Natural killer cell (primary cell): Measurements from ENCODE around the gene UGT1A8. TPM values are rescaled to one million over a fixed set of nuclear protein-coding genes. Genes with fewer than 3 reads are reported as not detected.

Experiments
- ATAC-seq, 3 donors: fragments of 150-1000 bp in 2 of 3; fragments of 200-7000 bp in 1 of 3; cut with Tn5 transposase; 1 replicate in 1 of 3; 2 replicates in 2 of 3; pipeline ENCODE4 v1.10.0; 2021; ENCODE audit warnings: mild to moderate bottlenecking in 2 of 3, moderate library complexity in 2 of 3
- DNase-seq, 2 donors: peaks; one replicate each; pipeline versions ENCODE4 v3.0.0 to v3.0.0-alpha.2; 2013 to 2021; ENCODE audit warnings: mixed read lengths in 1 of 2
- H3K27ac ChIP-seq: one replicate; pipeline ENCODE4 v1.5.1; 2013; ENCODE audit warnings: mild to moderate bottlenecking, low read length
- H3K27me3 ChIP-seq: one replicate; pipeline ENCODE4 v1.6.1; 2013; ENCODE audit warnings: low read length; ENCODE audit not compliant: control insufficient read depth, insufficient read depth
- H3K36me3 ChIP-seq: one replicate; pipeline ENCODE4 v1.6.1; 2013; ENCODE audit warnings: low read length; ENCODE audit not compliant: control insufficient read depth, insufficient read depth
- H3K4me1 ChIP-seq: one replicate; pipeline ENCODE4 v1.6.1; 2013; ENCODE audit warnings: low read length; ENCODE audit not compliant: control insufficient read depth, insufficient read depth
- H3K4me3 ChIP-seq: one replicate; pipeline ENCODE4 v1.5.1; 2013; ENCODE audit warnings: low read length
- H3K9me3 ChIP-seq: one replicate; pipeline ENCODE4 v1.6.1; 2013; ENCODE audit warnings: low read length; ENCODE audit not compliant: control insufficient read depth, insufficient read depth
- H3K27ac Mint-ChIP-seq, 2 donors: one replicate each; pipeline ENCODE4 v1.8.0; 2022; ENCODE audit warnings: mild to moderate bottlenecking in 2 of 2, mixed read lengths in 2 of 2, moderate library complexity in 1 of 2
- H3K27me3 Mint-ChIP-seq, 2 donors: one replicate each; pipeline ENCODE4 v1.8.0; 2022; ENCODE audit warnings: low read depth in 2 of 2, mixed read lengths in 2 of 2
- H3K36me3 Mint-ChIP-seq: one replicate; pipeline ENCODE4 v1.8.0; 2022; ENCODE audit warnings: mixed read lengths
- H3K4me1 Mint-ChIP-seq, 2 donors: one replicate each; pipeline ENCODE4 v1.8.0; 2022; ENCODE audit warnings: mixed read lengths in 2 of 2
- H3K4me3 Mint-ChIP-seq: one replicate; pipeline ENCODE4 v1.8.0; 2022; ENCODE audit warnings: mild to moderate bottlenecking, moderate library complexity, mixed read lengths
- H3K9me3 Mint-ChIP-seq, 2 donors: one replicate each; pipeline ENCODE4 v1.8.0; 2022; ENCODE audit warnings: mixed read lengths in 2 of 2
- WGBS: methylation state at CpG from one replicate; pipeline ENCODE4 v1.1.7; 2013; ENCODE audit warnings: missing lambda C conversion rate; ENCODE audit not compliant: insufficient coverage; 5-methylcytosine and 5-hydroxymethylcytosine counted together
- intact Hi-C: fragments of 100-400 bp; cut with micrococcal nuclease; formaldehyde crosslinking; loops from one replicate; pipeline ENCODE4 v1.14.2; 2022
- total RNA-seq, 4 donors: library from RNA; stranded (reverse); fragments of 120-200 nt in 1 of 4; gene quantifications; one replicate each; pipeline versions ENCODE4 v1.2.3 to v1.2.4, GENCODE V29; 2013 to 2022
- TF ChIP-seq, protein P1 (sequence below): fragments of 200-600 bp; IDR thresholded peaks from one replicate; pipeline ENCODE4 v1.8.0; 2022; ENCODE audit warnings: antibody characterized with exemption

Gene UGT1A8
- total RNA-seq, 3 donors from 2014 or later (not counting 1 experiment from before 2014, with no cell fraction given): not detected

DNA sequence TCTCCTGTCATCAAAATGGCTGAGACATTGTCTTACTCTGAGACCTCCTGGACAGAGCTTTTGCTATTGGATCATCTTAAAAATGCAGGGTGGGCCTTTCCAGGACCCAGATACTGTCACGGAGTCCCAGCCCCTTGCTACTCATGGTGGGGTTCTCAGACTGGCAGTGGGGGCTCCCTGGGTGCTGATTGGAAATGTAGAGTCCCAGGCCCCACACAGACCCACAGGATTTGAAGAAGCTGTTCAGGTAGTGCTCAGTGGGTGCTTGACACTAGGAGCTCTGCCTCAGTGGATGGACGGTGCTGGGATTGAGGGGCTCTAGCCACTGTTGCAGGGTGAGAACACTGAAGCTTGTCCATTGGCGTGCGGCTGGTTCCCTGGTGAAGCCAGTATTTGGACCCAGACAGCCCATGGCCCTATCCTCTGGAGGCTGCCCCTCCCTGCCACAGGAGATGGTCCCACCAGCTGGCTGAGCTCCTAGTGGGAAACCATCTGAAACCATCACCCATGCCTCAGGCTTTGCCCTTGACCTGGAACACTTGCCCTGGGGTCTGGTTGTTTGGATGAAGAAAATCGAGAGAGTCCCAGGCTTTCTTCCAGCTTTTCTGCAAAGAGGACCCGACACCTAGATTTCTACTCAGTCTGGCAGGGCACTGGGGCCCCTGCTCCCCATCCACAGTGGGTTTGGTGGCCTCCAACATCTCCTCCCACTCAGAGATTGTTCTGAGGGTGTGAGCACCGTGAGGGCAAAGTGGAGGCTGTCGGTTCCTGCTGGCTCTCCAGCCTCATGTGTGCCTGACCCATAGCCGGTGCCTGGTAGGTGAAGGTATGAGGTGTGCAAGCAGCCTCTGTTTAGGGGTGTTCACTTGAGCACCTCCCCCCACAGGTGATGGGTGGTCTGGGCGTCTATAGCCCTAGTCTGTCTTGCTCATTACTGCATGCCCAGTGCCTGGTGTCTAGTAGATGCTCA, 190.8 kb downstream of the UGT1A8 start:
- no peaks in the 10 kb centered on the region for H3K27me3 ChIP-seq
- no peaks in the 10 kb centered on the region for H3K36me3 ChIP-seq
- Mint-ChIP-seq H3K27ac (no peak overlapping the region), H3K9me3 (no peaks in the 10 kb centered on the region), H3K4me3 (no peak overlapping the region), H3K4me1 (no peaks in the 10 kb centered on the region), H3K36me3 (no peaks in the 10 kb centered on the region), H3K27me3 (peaks cover 18 to 34% of the 10 kb centered on the region in 2 donors)
- no peak overlapping the region for H3K27ac ChIP-seq
- no peak overlapping the region for H3K4me3 ChIP-seq
- H3K4me1 ChIP-seq: no peaks in the 10 kb centered on the region
- DNase-seq (peak in 1 of 2 donors; percentile 13), ATAC-seq (no peak)
- intact Hi-C loops: no loop called here
- 72% methylated on average over 10 of the region's 10 CpGs for WGBS
- TF ChIP-seq, protein P1, sequence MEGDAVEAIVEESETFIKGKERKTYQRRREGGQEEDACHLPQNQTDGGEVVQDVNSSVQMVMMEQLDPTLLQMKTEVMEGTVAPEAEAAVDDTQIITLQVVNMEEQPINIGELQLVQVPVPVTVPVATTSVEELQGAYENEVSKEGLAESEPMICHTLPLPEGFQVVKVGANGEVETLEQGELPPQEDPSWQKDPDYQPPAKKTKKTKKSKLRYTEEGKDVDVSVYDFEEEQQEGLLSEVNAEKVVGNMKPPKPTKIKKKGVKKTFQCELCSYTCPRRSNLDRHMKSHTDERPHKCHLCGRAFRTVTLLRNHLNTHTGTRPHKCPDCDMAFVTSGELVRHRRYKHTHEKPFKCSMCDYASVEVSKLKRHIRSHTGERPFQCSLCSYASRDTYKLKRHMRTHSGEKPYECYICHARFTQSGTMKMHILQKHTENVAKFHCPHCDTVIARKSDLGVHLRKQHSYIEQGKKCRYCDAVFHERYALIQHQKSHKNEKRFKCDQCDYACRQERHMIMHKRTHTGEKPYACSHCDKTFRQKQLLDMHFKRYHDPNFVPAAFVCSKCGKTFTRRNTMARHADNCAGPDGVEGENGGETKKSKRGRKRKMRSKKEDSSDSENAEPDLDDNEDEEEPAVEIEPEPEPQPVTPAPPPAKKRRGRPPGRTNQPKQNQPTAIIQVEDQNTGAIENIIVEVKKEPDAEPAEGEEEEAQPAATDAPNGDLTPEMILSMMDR: no peak
- H3K9me3 ChIP-seq: no peaks in the 10 kb centered on the region

DNA sequence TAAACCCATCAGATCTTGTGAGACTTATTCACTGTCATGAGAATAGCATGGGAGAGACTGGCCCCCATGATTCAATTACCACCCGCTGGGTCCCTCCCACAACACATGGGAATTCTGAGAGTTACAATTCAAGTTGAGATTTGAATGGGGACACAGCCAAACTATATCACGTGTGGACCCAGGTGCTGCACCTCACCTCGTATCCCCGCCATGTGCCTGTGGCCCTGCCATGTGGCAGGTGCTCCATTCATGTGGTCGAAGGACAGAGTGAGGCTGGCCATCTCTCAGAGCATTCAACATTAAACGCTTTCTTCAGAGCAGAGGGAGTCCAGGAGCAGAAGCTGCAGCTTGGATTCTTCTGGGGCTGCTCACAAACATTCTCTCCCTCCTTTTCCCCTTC, 193.0 kb downstream of the UGT1A8 start:
- no peaks in the 10 kb centered on the region for H3K27me3 ChIP-seq
- H3K27me3 Mint-ChIP-seq: peaks cover 8 to 27% of the 10 kb centered on the region in 2 donors
- 86% methylated on average over 5 of the region's 6 CpGs for WGBS
- H3K9me3 Mint-ChIP-seq: no peaks in the 10 kb centered on the region
- H3K4me3 ChIP-seq: no peak overlapping the region
- TF ChIP-seq, protein P1: no peak
- ATAC-seq: no peak
- no peaks in the 10 kb centered on the region for H3K9me3 ChIP-seq
- no peak overlapping the region for H3K4me3 Mint-ChIP-seq
- no peak overlapping the region for H3K27ac Mint-ChIP-seq
- no peak for DNase-seq
- intact Hi-C loops: no loop called here
- no peaks in the 10 kb centered on the region for H3K36me3 Mint-ChIP-seq
- no peaks in the 10 kb centered on the region for H3K4me1 Mint-ChIP-seq
- no peaks in the 10 kb centered on the region for H3K4me1 ChIP-seq
- H3K27ac ChIP-seq: no peak overlapping the region
- no peaks in the 10 kb centered on the region for H3K36me3 ChIP-seq

DNA sequence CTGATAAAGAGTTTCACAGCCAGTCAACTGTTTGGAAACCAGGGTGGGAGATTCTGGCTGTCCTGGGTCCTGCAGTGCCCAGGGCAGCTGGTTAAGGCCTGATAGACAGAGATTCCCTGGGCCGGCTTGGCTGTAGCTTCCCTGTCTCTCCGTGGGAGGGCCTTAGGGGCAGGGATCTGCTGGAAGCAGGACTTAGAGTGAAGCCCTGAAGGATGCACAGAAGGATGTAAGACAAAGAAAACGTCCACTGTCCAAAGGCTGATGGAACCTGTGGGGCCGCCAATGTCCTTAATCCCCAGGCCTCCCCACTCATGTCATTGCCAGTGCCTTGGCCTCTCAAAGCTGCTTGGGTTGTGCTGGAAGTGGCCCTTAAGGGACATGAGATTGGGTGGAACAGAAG, 193.7 kb downstream of the UGT1A8 start:
- 86% methylated on average over 4 of the region's 4 CpGs for WGBS
- Mint-ChIP-seq H3K27ac (no peak overlapping the region), H3K4me1 (no peaks in the 10 kb centered on the region)

More for the DNA sequence above, 193.7 kb downstream of the UGT1A8 start:
- no peaks in the 10 kb centered on the region for H3K9me3 Mint-ChIP-seq
- no peaks in the 10 kb centered on the region for H3K27me3 ChIP-seq
- TF ChIP-seq, protein P1: no peak
- no peak for DNase-seq
- H3K36me3 ChIP-seq: no peaks in the 10 kb centered on the region
- peaks cover 8 to 27% of the 10 kb centered on the region in 2 donors for H3K27me3 Mint-ChIP-seq
- no peaks in the 10 kb centered on the region for H3K36me3 Mint-ChIP-seq
- H3K4me1 ChIP-seq: no peaks in the 10 kb centered on the region
- H3K27ac ChIP-seq: no peak overlapping the region
- no peak overlapping the region for H3K4me3 Mint-ChIP-seq
- ATAC-seq: no peak
- intact Hi-C loops: no loop called here
- no peaks in the 10 kb centered on the region for H3K9me3 ChIP-seq
- H3K4me3 ChIP-seq: no peak overlapping the region
